Measurements from ENCODE around the gene LRRC25.

GRCh38 chr19:18443831-18444230 is 46.4 kb upstream of the LRRC25 start:
- no peak for TF ChIP-seq CTCF (IDR thresholded peaks at IDR 0.05)
- TF ChIP-seq EP300 (IDR thresholded peaks at IDR 0.05) = no peak
- TF ChIP-seq POLR2AphosphoS5 (IDR thresholded peaks at IDR 0.05) = no peak
